ENCODE results near the gene ATAT1.
"Not testable (repeated sequence)": the region's sequence is repeated elsewhere in the genome, so short reads cannot be mapped to it uniquely, and the experiment has no call there.

Gene ATAT1

GRCh38 chr6:30647242-30648116, 20.8 kb downstream of the ATAT1 start:
- DNase-seq (ENCODE audit: low read depth in 2 of 2) = peak; percentile 66 to 69

DNA sequence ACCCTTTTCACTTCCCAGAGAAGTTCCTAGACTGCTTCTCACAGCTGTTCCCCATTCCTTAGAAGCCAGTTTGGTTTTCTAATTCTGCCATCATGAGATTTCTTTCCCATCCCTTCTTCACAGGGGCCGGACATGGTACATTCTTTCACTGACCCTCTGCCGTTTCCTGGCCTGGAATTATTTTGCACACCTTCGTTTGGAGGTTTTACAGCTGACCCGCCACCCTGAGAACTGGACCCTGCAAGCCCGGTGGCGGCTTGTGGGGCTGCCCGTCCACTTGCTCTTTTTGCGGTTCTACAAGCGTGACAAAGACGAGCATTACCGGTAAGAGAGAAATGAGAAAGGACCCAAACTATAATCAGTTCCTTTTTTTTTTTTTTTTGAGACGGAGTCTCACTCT, 24.5 kb downstream of the ATAT1 start:
- no peak for DNase-seq (ENCODE audit: low read depth in 2 of 2)

DNA sequence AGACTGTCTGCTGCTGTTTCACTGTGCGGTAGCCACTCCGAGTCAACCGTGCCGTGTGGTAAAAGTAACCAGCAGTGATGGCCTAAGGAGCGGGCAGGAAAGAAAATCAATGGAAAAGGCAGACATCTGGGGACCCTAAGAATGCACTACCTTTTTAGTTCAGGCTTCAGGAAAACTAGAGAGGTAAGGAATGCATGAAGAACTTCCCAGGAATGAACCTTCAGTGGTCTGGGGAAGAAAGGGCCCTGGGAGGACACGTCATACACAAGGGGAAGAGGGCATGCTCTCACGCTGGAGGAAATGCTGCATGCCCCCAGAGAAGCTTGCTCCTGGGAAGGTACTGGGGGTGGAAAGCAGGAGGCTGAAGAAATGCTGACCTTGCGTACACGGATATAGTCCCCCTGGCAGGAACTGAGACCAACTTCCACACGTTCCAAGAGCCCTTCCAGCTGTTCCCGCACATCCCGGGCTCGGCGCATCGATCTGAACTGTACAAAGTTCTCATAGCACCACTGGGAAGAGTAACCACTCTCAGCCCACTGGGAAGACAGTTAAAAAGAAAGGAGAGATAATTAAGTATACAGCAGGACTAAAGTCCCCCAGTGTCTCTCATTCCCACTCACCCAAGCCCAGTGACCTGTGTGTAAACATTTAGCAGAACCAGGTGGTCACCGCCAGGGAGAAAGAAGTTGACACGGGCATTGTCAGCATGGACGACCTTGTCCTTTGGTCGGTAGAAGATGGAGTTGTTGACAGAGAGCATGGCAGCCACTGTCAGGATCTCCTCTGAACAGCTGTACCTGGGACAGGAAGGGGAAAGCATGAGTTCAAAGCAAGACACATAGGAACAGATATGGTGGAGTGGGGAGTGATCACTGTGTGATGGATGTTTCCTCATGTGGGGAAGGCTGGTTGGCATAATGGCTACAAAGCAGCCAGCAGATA, 28.4 kb downstream of the ATAT1 start:
- DNase-seq (ENCODE audit: low read depth in 2 of 2) = no peak

DNA sequence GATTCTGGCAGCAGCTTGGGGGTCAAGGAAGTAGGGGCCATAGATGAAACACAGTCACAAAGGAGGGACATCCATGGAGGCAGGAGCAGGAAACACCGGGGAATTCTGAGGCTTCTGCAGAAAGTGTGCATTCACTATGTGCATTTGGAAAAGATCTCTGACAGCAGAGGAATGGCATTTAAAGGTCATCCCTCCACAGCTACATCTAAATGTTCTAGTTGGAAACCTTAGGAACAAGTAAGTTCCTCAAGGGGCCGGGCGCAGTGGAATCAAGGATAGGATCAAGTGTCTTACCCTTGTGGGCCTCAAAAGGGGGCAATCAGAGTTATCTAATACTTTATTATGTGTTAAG, 29.0 kb downstream of the ATAT1 start:
- DNase-seq (ENCODE audit: low read depth in 2 of 2) = no peak

DNA sequence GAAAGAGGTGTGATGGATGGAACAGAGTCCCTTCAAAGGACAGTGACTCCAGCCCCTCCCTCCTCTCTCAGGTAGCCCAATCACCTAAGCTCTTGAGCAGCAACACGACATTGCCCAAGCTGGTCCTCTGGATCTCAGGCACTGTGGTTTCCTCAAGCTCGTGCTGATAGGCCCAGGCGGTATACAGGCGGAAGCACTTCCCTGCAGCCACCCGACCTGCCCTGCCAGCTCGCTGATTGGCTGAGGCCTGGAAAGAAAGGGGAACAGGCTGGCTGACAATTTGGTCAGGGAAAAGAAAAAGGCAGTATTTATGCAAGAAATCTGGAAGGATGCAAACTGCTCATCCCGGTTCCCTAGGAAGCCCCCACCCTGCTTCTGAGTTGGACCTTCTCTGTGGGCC, 29.8 kb downstream of the ATAT1 start:
- DNase-seq (ENCODE audit: low read depth in 2 of 2) = no peak

DNA sequence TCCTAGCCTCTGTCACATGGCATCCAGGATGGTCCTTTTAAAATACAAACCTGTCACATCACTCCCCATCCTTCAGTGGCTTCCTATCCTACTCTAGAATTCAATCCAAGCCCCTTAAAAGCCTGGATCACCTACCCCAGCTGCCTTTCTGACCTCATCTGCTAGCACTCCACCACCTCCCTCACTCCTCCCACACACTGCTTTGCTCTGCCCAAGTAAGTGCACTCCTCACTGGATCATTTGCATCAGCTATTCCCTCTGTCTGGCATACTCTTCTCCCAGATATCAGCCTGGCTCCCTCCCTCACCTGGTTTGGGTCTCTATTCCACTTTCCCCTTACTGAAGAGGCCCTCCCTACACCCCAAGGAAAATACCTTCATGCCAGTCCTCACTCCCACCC, 30.8 kb downstream of the ATAT1 start:
- DNase-seq (ENCODE audit: low read depth in 2 of 2) = no peak

GRCh38 chr6:30657922-30658321, 31.2 kb downstream of the ATAT1 start:
- not testable (repeated sequence) for DNase-seq (ENCODE audit: low read depth in 2 of 2)

GRCh38 chr6:30664994-30665767, 38.5 kb downstream of the ATAT1 start:
- DNase-seq (ENCODE audit: low read depth in 2 of 2) = no peak

- DNase-seq (ENCODE audit: low read depth in 2 of 2) = not testable (repeated sequence)
Measured at GRCh38 chr6:30666300-30666699, 39.6 kb downstream of the ATAT1 start.

- no peak for DNase-seq (ENCODE audit: low read depth in 2 of 2)
Measured at GRCh38 chr6:30670760-30671527, 44.3 kb downstream of the ATAT1 start.

DNA sequence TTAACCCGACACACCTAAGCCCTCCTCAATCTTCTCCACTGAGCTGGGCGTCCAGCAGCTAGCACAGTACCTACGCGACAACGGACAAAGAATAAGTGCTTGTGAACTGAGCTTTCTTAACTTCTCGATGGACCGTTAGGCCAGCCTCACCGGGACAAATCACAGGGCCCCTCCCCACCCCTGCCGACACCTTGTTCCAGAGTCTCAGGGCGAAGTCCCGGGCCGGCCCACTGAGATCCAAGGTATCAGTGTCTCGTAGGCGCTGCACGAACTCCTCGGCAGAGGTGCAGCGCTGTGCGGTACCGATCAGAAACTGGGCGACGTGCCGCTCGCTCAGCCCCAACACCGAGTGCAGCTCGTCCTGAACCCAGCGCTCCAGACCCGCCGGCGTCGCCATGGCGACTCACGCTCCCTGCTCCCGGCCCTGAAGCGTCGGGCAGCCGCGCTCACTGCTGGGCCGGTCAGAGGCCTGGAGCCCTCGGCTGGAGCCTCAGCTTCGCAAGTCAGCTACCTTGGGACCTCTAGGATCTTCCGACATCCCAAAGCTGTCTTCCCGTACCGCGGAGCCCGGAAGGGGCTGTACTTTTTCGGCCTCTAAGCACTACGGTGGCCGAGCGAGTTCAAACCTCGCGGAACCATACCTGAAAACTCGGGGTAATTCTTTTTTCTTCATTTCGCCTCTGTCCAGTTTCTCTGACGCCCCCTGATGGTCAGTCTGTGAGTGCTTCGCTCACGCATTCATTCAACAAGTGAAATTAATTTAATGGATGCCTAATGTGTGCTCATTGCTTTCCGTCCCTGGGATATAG, 46.0 kb downstream of the ATAT1 start, which contains the start of gene DHX16:
Gene DHX16 (minus strand): TSS at position 562 of the 809 bp plus-strand sequence. CDS start 165 bp downstream, at position 397.
- DNase-seq (ENCODE audit: low read depth in 2 of 2) = peak; percentile 78 to 91

- DNase-seq (ENCODE audit: low read depth in 2 of 2) = no peak
Measured at GRCh38 chr6:30676660-30677285, 50.1 kb downstream of the ATAT1 start.

DNA sequence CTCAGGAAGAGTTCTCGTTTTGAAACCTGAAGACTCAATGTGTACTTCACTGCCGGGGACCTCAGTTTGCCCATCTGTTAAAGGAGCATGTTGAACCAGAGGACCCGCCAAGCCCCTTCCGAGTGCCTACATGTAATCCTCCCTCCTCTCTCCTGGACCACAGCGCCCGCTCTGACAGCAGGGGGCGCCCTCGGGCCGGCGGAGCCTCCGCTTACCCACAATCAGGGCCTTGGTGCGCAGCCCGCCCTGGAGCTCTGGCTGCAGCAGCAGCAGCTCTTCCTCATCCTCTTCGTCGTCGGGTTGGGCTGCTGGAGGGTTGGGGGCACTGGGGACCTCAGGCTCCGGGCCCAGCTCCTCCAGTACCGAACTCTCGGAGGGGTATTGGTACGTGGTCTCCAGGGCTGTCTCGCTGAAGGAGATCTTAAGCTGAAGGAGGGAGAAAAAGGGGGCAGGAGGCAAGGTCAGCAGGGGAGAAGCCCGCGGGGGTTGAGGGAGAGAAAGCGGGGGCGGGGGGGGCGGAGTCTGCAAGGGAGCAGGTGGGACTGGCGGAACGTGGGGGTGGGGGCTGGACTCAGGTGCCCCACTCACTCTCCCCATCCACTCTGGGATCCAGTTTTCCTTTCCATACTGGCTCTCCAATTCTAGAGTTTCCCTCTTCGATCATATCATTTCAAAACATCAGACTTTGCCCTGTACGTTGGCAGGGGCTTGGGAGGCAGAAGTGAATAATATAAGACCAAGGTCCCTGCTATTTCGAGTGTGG, 52.5 kb downstream of the ATAT1 start:
- peak; percentile 80 to 86 for DNase-seq (ENCODE audit: low read depth in 2 of 2)

DNA sequence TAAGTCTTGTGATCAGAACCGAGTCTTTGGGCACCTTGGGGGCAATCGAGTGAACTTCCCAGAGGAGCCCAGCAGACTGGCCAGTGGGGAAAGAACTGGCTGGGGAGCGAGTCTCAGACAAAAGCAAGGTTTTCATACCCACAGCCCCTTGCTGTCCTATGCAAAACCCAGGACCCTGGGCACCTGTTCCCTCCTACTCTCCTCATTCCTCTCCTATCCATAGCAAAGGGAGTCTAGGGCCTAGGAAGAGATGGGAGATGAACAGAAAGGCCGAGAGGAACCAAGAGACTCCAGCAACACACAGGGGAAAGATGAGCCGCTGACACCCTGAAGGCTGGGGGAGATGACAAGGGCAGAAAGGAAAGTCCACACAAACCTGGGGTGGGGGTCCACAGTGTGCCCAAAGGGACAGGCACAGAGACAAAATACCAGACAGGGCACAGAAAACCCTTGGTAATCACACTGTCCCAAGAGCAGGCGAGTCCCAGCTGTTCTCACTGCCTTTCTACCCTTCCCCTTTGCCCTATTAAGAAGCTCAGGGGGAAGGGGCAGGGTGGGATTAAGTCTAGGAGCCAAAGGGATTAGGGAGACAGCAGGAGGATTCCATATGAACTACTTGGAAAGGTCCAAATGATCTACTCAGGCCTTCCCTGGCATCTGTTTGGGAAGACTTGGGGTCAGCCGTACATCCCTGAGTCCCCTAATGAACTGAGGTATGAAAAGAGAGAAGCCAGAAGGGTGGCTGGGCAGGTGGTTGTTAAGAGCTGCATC, 53.3 kb downstream of the ATAT1 start:
- DNase-seq (ENCODE audit: low read depth in 2 of 2) = no peak

GRCh38 chr6:30681766-30682142, 55.1 kb downstream of the ATAT1 start:
- no peak for DNase-seq (ENCODE audit: low read depth in 2 of 2)

DNA sequence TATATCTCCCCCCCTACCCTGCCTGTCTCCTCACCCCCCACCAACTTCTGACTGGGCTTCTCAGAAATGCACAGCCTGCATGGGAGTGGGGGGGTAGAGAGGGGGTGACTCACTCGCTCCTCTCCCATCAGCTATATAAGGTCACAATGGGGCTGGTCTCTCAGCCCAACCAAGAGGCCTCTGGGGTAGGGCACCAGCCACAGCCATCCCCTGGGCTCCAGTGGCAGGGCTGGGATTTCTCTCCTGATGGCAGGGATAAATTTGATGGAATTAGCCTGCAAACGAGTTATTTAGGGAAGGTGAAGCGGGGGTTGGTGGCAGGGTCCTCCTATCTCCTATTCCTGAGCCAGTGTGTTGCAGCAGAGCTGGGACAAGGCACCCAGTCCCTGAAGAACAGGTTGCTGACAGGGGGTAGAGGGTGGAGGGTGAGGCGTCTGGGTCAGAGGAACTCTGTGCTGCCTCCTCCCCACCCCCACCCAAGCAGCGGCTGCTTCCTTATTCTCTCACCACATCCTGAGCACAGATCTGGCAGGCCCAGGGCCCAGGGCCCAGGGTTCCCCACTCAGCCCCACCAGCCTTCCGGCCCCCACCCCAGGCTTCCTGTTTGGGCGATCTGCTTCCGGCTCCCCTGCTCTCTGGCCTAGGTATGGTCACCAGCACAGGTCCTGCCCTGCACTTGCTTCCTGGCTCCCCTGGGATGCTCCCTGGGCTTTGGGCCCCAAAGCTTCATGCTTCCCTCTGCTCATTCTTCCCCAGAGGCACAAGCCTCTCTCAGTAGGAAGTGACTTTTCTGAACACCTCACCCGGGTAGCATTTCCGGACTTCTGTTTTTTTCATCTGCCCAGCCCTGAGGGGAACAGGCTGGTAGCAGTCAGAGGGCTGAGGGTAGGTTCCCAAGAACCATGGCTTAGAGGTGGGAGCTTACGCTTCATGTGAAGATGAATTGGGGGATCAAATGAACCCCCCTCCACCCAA, 55.8 kb downstream of the ATAT1 start:
- DNase-seq (ENCODE audit: low read depth in 2 of 2) = peak; percentile 62 to 79
